Mammary epithelial cell (primary cell): ENCODE data around the gene PLA2G5.

Experiments
- CTCF ChIP-seq, 2 donors: IDR thresholded peaks in 1 of 2; conservative IDR thresholded peaks in 1 of 2; 2 replicates each; pipeline ENCODE4 v1.5.1; 2011 to 2012; ENCODE audit warnings: inconsistent platforms in 2 of 2, low read length in 2 of 2, mild to moderate bottlenecking in 2 of 2, control low read depth in 1 of 2, low read depth in 1 of 2; ENCODE audit not compliant: insufficient read depth in 1 of 2; ENCODE audit errors: extremely low read depth in 1 of 2
- EZH2 ChIP-seq: IDR thresholded peaks from 2 replicates; pipeline ENCODE4 v1.6.1; 2012; ENCODE audit warnings: low read length, inconsistent platforms, borderline replicate concordance

DNA sequence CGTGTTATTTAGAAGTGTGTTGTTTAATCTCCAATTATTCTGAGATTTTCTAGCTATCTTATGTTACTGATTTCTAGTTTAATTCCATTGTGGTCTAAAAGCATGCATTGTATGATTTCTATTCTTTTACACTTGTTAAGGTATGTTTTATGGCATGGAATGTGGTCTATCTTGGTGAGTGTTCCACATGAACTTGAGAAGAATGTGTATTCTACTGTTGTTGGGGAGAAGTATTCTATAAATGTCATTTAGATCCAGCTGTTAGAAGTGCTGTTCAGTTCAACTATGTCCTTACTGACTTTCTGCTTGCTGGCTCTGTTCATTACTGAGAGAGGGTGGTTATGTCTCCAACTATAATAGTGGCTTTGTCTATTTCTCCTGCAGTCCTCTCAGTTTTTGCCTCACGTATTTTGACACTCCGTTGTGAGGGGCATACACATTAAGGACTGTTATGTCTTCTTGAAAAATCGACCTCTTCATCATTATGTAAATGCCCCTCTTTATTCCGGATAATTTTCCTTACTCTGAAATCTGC lies 12.0 kb upstream of the PLA2G5 start:
- no peak for TF ChIP-seq CTCF (conservative IDR thresholded peaks at IDR 0.05 in 1 of 2, IDR thresholded peaks at IDR 0.05 in 1 of 2; ENCODE audit: extremely low read depth in 1 of 2, insufficient read depth in 1 of 2, low read depth in 1 of 2, low read length in 2 of 2)
- no peak for TF ChIP-seq EZH2
